ENCODE results near the gene ANAPC16. TPM values are rescaled to one million over a fixed set of nuclear protein-coding genes. Genes with fewer than 3 reads are reported as not detected.
"Not testable (repeated sequence)": the region's sequence is repeated elsewhere in the genome, so short reads cannot be mapped to it uniquely, and the experiment has no call there.

The ANAPC16 gene
- polyA plus RNA-seq, 4 donors, result 195 to 212 (median 204) TPM

GRCh38 chr10:72211381-72211780 lies 4.4 kb upstream of the ANAPC16 start:
- not testable (repeated sequence) for DNase-seq (ENCODE audit: low read depth in 4 of 4, low spot score in 3 of 4)

- not testable (repeated sequence) for DNase-seq (ENCODE audit: low read depth in 4 of 4, low spot score in 3 of 4)
These were observed 4.0 kb upstream of the ANAPC16 start for GRCh38 chr10:72211832-72212231.

DNA sequence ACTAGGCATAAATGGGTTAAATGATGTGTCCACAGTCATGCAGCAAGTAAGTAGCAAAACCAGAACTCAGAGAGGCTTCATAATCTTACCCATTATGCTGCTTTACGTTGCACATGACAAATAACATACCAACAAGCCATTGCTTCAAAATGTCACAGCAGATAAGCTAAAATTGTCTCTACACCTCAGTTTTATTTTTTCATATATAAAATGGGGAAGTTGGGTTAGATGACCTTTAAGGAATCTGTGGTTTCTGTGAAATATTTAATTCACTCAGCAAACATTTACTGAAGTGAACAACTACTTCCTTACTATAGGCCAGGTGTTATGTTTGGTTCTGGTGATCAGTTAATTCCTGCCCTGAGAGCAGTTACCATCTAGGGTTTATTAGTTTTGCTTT lies 2.5 kb downstream of the ANAPC16 start:
- no peak for DNase-seq (ENCODE audit: low read depth in 4 of 4, low spot score in 3 of 4)

GRCh38 chr10:72218726-72219125 lies 2.9 kb downstream of the ANAPC16 start:
- DNase-seq (ENCODE audit: low read depth in 4 of 4, low spot score in 3 of 4), result no peak

- DNase-seq (ENCODE audit: low read depth in 4 of 4, low spot score in 3 of 4), result no peak
These were observed 3.5 kb downstream of the ANAPC16 start for GRCh38 chr10:72219235-72219814.

GRCh38 chr10:72220637-72221036 lies 4.8 kb downstream of the ANAPC16 start:
- no peak for DNase-seq (ENCODE audit: low read depth in 4 of 4, low spot score in 3 of 4)

- DNase-seq (ENCODE audit: low read depth in 4 of 4, low spot score in 3 of 4), result no peak
These were observed 5.5 kb downstream of the ANAPC16 start for GRCh38 chr10:72221278-72221677.

DNA sequence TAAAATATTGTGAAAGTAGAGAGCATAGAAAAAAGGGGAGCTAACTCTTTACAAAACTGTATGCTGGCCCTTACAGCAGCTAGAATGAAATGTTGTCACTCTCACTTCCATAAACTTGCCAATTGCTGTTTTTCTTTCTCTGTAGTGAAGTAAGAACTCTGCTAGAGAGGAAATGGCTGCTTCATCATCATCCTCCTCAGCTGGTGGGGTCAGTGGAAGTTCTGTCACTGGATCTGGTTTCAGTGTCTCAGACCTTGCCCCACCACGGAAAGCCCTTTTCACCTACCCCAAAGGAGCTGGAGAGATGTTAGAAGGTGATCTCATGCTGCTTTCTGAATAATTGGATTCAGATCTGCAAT lies 7.9 kb downstream of the ANAPC16 start:
- no peak for DNase-seq (ENCODE audit: low read depth in 4 of 4, low spot score in 3 of 4)

- not testable (repeated sequence) for DNase-seq (ENCODE audit: low read depth in 4 of 4, low spot score in 3 of 4)
These were observed 8.4 kb downstream of the ANAPC16 start for GRCh38 chr10:72224191-72224590.

- DNase-seq (ENCODE audit: low read depth in 4 of 4, low spot score in 3 of 4), result no peak
These were observed 10.7 kb downstream of the ANAPC16 start for GRCh38 chr10:72226418-72227027.

DNA sequence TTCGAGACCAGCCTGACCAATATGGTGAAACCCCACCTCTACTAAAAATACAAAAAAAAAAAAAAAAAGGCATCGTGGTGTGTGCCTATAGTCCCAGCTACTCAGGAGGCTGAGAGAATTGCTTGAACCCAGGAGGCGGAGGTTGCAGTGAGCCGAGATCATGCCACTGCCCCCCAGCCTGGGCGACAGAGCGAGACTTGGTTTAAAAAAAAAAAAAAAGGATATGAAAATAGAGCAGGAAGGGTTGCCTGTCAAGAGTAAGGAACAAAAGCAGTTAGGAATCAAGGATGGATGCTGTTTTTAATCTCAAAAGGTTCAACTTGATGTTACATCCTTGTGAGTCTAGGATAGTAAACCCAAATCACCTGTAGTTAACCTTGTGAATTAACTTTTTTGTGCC lies 12.0 kb downstream of the ANAPC16 start:
- DNase-seq (ENCODE audit: low read depth in 4 of 4, low spot score in 3 of 4), result no peak

DNA sequence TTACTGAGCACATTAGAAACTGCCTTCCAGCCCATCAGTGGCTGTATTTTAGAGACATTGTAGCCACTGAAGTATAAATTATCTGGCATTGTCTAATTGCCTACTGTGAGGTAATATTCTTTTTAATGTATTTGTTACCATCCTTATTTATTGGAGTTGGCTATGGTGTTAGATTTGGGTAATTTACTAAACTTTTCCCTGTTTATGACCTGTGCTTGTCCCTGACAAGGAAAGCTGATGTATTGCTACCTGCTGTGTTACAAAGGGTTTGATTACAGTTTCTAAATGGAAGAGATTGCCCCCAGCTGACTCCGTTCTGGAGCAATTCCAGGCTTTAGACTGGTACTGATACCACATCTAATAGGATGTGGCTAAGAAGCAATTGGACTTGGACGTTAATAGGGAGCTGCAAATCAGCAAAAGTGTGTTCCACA lies 12.5 kb downstream of the ANAPC16 start:
- no peak for DNase-seq (ENCODE audit: low read depth in 4 of 4, low spot score in 3 of 4)

- DNase-seq (ENCODE audit: low read depth in 4 of 4, low spot score in 3 of 4), result no peak
These were observed 13.7 kb downstream of the ANAPC16 start for GRCh38 chr10:72229261-72230251.

DNA sequence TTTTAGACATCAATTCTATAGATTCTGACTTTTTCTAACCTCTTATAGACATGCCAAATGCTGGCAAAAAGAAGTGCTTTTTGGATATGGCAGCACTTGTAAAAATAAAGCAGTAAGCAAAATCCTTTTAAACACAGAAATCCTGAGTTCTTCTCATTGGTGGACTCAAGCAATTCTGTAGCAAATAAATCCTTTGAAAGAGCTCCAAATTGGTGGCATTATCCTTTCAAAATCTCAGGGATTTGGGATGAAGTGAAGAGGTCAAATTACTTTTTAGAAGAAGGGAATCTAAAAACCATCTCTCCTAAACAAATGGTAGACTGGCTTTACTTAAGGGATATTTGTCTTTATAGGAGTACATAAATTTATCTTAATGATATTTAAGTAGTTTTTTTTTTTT lies 17.8 kb downstream of the ANAPC16 start:
- no peak for DNase-seq (ENCODE audit: low read depth in 4 of 4, low spot score in 3 of 4)

- DNase-seq (ENCODE audit: low read depth in 4 of 4, low spot score in 3 of 4), result no peak
These were observed 18.8 kb downstream of the ANAPC16 start for GRCh38 chr10:72234560-72235095.

DNA sequence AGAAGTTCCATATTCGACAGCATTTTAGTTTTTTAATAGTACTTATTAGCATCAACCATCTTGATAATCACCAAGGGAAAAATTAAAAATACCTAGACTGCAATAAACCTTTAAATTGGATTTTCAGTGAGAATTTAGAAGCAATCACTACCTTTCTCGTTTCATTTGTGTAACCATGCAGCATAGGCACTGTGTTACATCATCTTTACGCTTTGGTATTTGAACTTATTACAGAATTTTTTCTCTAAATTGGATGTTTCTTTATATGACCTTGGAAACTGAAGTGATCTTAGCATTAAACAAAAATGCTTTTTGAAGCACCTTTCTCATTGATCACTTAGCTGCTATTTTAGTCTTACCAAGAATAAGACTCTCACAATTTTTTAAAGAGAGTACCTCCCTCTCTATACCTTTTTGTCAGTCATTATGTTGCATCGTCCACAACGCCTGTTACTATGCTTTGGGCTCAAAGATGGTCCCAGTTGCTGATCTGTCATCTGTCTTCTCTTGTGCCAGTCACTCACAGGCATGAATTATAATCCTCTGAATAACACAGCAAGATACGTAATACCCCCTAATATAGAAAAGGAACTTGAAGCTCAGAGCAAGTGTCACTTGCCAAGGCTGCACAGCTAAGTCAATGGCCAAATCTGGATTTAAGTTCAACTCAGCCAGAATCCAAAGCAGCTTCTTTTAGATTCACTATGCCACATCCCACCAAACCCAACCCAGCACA lies 19.9 kb downstream of the ANAPC16 start:
- no peak for DNase-seq (ENCODE audit: low read depth in 4 of 4, low spot score in 3 of 4)

DNA sequence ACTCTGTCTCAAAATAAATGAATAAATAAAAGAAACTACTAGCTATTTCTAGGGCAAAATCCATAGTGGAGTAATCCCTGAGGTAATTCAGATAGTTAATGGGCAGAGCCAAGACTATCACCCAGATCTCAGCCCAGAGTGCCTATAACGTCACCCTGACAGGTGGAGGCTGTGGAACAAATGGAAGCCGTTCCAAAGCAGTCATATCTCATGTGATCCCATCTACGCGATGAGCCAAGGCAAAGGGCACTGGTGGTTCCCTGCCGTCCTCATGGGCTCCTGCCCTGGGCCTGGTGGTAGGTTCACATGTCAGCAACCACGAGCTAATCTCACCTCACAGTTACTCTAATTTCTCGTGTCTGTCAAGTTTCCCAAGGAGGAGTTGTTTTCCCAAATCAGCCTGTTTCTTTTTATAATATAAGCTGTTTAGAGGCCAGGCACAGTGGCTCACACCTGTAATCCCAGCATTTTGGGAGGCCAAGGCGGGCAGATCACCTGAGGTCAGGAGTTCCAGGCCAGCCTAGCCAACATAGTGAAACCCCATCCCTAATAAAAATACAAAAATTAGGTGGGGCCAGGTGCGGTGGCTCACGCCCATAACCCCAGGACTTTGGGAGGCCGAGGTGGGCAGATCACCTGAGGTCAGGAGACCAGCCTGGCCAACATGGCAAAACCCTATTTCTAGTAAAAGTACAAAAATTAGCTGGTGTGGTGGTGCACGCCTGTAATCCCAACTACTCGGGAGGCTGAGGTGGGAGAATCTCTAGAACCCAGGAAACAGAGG lies 22.8 kb downstream of the ANAPC16 start:
- DNase-seq (ENCODE audit: low read depth in 4 of 4, low spot score in 3 of 4), result no peak

DNA sequence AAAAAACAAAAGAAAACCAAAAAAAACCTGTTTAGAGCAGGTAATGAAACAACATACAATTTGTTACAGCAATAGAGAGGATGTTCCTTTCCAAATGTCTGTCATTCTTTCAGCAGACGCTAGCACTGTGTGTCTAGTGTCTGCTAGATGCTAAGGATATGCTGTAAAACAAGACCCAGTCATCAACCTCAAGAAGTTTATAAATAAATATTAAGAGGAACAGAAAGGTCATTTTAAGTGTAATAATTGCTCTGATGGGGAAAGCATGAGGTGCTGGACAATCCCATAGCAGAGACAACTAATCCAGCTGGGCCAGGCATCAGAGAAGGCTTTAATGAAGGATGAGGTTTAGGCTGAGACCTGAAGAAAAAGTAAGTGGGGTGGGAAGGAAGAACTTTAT lies 23.6 kb downstream of the ANAPC16 start:
- no peak for DNase-seq (ENCODE audit: low read depth in 4 of 4, low spot score in 3 of 4)

DNA sequence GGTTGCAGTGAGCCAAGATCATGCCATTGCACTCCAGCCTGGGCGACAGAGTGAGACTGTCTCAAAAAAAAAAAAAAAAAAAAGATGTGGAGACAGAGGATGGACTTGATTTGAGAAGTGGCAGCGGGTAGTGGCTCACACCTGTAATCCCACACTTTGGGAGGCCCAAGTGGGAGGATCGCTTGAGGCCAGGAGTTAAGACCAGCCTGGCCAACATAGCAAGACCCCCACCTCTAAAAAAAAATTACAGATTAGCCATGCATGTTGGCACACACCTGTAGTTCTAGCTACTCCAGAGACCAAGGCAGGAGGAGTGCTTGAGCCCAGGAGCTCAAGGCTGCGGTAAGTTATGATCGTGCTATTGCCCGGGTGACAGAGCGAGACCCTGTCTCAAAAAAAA lies 24.6 kb downstream of the ANAPC16 start:
- no peak for DNase-seq (ENCODE audit: low read depth in 4 of 4, low spot score in 3 of 4)

Measured in right renal pelvis (tissue), 4 donors.